ENCODE measurements around the gene SPAG7.

Gene SPAG7

DNA sequence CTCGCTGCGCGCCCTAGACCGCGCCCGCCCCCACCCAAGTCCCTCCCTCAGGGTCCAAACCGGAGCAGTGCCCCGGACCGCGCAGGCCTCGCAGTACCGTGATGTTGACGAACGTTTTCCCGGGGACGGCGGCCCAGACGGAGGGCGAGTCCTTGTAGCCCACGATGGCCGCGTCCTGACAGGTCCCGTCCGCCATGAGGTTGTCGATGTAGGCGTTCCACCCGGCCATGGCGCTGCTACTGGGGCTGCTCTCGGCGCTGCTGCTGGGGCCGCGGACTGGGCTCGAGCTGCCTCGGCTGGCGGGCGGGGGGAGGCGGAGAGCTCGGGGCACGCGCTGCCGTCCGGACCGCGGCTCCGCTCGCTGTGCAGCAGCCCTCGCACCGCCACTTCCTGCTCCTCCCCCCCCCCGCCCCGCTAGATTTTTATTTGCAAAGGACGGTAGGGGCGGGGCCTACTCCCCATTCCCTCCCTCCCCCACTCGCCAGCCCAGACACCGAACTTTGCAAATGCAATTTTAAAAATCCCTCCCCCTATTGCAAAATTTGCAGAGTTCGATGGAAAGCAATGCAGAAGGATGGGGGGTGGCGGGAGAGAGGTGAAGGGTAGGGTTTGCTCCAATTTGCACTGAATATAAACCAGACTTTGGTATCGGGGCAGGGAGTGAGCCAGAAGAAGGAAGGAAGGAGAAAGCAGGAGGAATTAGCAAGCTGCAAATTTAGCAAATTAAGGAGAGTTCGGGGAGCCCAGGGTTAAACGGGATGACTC is 19.3 kb downstream of the SPAG7 start, which contains the start of gene PFN1:
TSS of gene PFN1 (minus strand) at position 365 of the 765 bp plus-strand sequence. CDS start at position 229, 136 bp downstream.
- no peak within 1 kb of the TSS for H3K4me2 ChIP-seq
- H3K4me3 ChIP-seq (IDR thresholded peaks at IDR 0.05; ENCODE audit: insufficient read depth, low read depth, low read length): no peak within 1 kb of the TSS
- peak within 1 kb of the TSS; percentile 66; the same call in 1 of the 2 replicates for H3K9ac ChIP-seq
- TF ChIP-seq CTCF (conservative IDR thresholded peaks at IDR 0.05; ENCODE audit: low read depth, low read length): no peak
- no peaks in the 10 kb centered on the region for H3K36me3 ChIP-seq (ENCODE audit: insufficient read depth)
- H3K27ac ChIP-seq: peak within 1 kb of the TSS; percentile 85
- H2AFZ ChIP-seq (ENCODE audit: low read depth): no peak within 1 kb of the TSS
- no peaks in the 10 kb centered on the region for H3K4me1 ChIP-seq (ENCODE audit: low read depth, poor library complexity, severe bottlenecking)
- peaks cover 8% of the 10 kb centered on the region; the same call in 1 of the 2 replicates for H3K79me2 ChIP-seq (ENCODE audit: insufficient read depth, low read depth)
- no peaks in the 10 kb centered on the region for H4K20me1 ChIP-seq (ENCODE audit: insufficient read depth)
- no peaks in the 10 kb centered on the region for H3K27me3 ChIP-seq (ENCODE audit: insufficient read depth, low read depth)

DNA sequence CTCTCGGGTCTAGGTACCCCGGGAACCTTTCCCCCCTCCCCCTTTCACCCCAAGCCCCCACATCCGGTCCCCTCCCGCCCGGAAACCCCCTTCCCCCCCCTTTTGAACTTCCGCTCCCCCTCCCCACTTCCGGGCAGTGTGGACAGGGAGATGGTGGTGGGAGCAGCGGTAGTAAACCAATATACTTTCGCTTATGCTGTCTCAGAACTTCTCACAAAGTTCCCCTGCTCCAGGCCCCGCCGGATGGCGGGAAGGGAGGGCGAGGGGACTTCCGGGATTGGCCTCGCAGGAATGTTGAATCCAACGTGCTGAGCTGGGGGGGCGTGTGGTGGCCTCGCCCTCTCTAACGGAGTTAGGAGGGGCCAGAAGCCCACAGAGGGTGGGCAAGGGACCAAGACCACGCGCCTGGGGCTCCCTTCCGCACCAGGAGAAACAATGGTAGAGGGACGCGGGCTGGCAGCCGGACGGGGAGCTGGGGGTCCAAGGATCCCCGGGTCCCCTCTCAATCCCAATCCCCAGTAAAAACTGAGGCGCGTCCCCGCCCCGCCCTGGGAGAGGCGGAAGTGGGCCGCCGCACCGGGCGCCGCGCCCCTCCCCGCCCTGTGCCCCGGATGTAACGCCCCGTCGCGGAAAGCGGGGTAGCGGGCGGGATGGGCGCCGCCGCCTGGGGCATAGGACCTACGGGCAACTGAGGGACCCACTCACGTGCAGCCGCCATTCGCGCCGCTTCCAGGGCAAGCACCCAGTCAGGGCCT is 20.0 kb downstream of the SPAG7 start:
- Histone ChIP-seq H3K9ac (peak overlapping the region; percentile 65; the same call in 1 of the 2 replicates), H3K36me3 (ENCODE audit: insufficient read depth) (no peaks in the 10 kb centered on the region), H2AFZ (ENCODE audit: low read depth) (no peak overlapping the region), H3K27ac (peak overlapping the region; percentile 58), H3K27me3 (ENCODE audit: insufficient read depth, low read depth) (no peaks in the 10 kb centered on the region), H3K79me2 (ENCODE audit: insufficient read depth, low read depth) (peaks cover 8% of the 10 kb centered on the region; the same call in 1 of the 2 replicates), H3K4me2 (no peak overlapping the region), H4K20me1 (ENCODE audit: insufficient read depth) (no peaks in the 10 kb centered on the region), H3K4me1 (ENCODE audit: low read depth, poor library complexity, severe bottlenecking) (no peaks in the 10 kb centered on the region), H3K4me3 (IDR thresholded peaks at IDR 0.05; ENCODE audit: insufficient read depth, low read depth, low read length) (no peak overlapping the region)
- no peak for TF ChIP-seq CTCF (conservative IDR thresholded peaks at IDR 0.05; ENCODE audit: low read depth, low read length)

DNA sequence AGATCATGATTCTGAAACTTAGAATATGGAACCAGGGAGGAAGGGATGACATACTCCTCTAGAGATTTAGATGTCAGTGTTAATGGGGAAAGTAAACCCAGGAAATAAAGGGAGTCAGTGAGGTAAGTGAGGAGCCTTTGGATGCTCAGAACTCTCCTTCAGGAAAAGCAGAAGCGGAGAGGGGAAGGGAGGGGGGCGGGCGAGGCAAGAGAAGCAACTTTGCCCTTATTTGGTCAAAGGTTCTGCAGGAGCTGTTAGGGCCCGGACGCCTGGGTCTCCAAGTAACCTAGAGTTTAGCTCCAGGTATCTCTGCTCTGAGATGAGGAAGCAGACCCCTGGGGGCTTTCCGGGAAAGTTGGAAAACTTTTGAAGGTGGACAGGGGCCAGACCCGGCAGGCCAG is 20.6 kb downstream of the SPAG7 start:
- H3K36me3 ChIP-seq (ENCODE audit: insufficient read depth): no peaks in the 10 kb centered on the region
- no peaks in the 10 kb centered on the region for H4K20me1 ChIP-seq (ENCODE audit: insufficient read depth)
- H3K27me3 ChIP-seq (ENCODE audit: insufficient read depth, low read depth): no peaks in the 10 kb centered on the region
- no peaks in the 10 kb centered on the region for H3K4me1 ChIP-seq (ENCODE audit: low read depth, poor library complexity, severe bottlenecking)
- H2AFZ ChIP-seq (ENCODE audit: low read depth): no peak overlapping the region
- H3K27ac ChIP-seq: no peak overlapping the region
- H3K4me3 ChIP-seq (IDR thresholded peaks at IDR 0.05; ENCODE audit: insufficient read depth, low read depth, low read length): no peak overlapping the region
- TF ChIP-seq CTCF (conservative IDR thresholded peaks at IDR 0.05; ENCODE audit: low read depth, low read length): no peak
- H3K9ac ChIP-seq: no peak overlapping the region; the same call in 1 of the 2 replicates
- H3K79me2 ChIP-seq (ENCODE audit: insufficient read depth, low read depth): peaks cover 8% of the 10 kb centered on the region; the same call in 1 of the 2 replicates
- H3K4me2 ChIP-seq: no peak overlapping the region

DNA sequence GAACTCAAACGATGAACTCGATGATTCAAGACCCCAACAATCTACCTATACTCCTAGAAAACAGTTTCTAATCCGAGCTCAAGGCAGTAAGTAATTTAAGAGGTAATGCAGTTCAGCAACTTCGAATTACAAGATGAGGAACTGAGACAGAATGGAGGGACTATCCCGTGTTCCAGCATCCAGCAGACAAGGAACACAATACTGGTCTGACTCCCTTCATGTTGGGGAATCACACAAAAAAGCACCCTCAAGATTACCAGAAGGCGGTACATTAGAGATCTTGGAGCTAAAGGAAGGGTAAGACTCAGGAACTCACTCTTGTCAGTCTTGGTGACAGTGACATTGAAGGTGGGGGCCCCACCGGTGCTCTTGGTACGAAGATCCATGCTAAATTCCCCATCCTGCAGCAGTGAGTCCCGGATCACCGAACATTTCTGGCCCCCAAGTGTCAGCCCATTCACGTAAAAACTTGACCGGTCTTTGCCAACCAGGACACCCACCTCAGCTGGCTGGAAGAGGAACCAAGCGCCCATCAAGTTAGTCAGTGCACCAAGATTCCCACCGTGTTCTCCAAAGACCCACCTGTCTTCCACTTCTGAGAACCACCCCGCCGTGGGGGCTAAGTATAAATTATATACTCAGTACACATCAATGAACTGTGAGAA is 21.2 kb downstream of the SPAG7 start:
- no peaks in the 10 kb centered on the region for H3K4me1 ChIP-seq (ENCODE audit: low read depth, poor library complexity, severe bottlenecking)
- H2AFZ ChIP-seq (ENCODE audit: low read depth): no peak overlapping the region
- H3K79me2 ChIP-seq (ENCODE audit: insufficient read depth, low read depth): peaks cover 8% of the 10 kb centered on the region; the same call in 1 of the 2 replicates
- H3K9ac ChIP-seq: no peak overlapping the region; the same call in 1 of the 2 replicates
- H3K4me3 ChIP-seq (IDR thresholded peaks at IDR 0.05; ENCODE audit: insufficient read depth, low read depth, low read length): no peak overlapping the region
- no peaks in the 10 kb centered on the region for H3K27me3 ChIP-seq (ENCODE audit: insufficient read depth, low read depth)
- no peak overlapping the region for H3K4me2 ChIP-seq
- H3K36me3 ChIP-seq (ENCODE audit: insufficient read depth): no peaks in the 10 kb centered on the region
- H4K20me1 ChIP-seq (ENCODE audit: insufficient read depth): no peaks in the 10 kb centered on the region
- TF ChIP-seq CTCF (conservative IDR thresholded peaks at IDR 0.05; ENCODE audit: low read depth, low read length): no peak
- H3K27ac ChIP-seq: no peak overlapping the region

Data from KMS-11 (cell line).